HG02571 (cell line): Measurements from ENCODE around the gene DAZAP1.
"Not testable (repeated sequence)": the region's sequence is repeated elsewhere in the genome, so short reads cannot be mapped to it uniquely, and the experiment has no call there.

Experiments
- ATAC-seq: cut with Tn5 transposase; IDR thresholded peaks from one replicate; pipeline ENCODE4 v1.9.1; 2021; ENCODE audit warnings: mild to moderate bottlenecking, moderate library complexity; ENCODE audit not compliant: unreplicated experiment

The DAZAP1 gene

GRCh38 chr19:1438933-1439354 lies 31.6 kb downstream of the DAZAP1 start:
- no peak for ATAC-seq

GRCh38 chr19:1439525-1440417 lies 32.4 kb downstream of the DAZAP1 start:
- ATAC-seq = not testable (repeated sequence)

GRCh38 chr19:1440418-1440801 lies 33.0 kb downstream of the DAZAP1 start:
- ATAC-seq = no peak

DNA sequence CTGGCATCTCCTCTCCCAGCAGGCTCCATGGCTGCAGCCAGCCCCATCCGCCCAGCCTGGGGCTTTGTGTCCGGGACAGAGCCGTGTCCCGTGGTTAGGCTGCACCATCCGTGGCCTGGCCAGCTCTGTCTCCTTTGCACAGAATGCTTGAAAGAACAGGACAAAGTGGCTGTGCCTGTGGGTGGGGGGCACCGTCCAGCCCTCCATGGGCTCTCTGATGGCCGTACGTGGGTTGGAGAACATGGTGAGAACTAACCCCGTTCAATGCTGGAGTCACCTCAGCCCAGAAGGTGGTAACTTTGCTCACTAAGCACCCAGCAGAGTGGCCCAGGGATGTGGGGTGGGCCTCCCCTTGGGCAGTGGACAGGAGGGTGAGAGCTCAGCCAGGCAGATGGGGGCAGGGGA lies 33.6 kb downstream of the DAZAP1 start:
- no peak for ATAC-seq

DNA sequence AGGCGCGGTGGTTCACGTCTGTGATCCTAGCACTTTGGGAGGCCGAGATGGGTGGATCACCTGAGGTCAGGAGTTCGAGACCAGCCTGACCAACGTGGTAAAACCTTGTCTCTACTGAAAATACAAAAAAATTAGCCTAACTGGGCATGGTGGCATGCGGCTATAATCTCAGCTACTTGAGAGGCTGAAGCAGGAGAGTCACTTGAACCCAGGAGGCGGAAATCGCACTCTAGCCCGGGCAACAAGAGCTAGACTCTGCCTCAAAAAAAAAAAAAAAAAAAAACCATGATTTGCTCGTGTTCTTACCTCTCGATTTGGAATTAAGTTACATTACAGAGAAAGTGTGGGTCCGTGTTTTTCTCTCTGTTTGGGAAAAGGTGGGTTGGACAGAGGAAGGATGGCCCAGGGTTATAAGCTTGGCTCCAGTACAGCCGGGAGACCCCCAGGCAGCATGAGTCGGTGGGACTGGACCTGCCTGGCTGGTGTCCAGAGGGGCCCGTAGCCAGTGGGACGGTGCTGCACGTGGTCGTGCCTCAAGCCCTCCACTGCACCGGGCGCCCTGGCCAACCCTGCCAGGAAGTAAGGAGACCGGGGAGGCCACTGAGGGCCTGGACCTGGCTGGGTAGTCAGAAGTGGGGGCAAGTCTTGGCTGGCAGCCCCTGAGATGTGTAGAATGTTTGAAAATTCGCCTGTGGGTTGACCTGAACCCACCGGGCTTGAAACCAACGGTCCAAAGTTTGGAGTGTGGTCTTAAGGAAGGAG lies 34.5 kb downstream of the DAZAP1 start:
- no peak for ATAC-seq

GRCh38 chr19:1445185-1445931 lies 38.0 kb downstream of the DAZAP1 start:
- ATAC-seq = peak; percentile 61

DNA sequence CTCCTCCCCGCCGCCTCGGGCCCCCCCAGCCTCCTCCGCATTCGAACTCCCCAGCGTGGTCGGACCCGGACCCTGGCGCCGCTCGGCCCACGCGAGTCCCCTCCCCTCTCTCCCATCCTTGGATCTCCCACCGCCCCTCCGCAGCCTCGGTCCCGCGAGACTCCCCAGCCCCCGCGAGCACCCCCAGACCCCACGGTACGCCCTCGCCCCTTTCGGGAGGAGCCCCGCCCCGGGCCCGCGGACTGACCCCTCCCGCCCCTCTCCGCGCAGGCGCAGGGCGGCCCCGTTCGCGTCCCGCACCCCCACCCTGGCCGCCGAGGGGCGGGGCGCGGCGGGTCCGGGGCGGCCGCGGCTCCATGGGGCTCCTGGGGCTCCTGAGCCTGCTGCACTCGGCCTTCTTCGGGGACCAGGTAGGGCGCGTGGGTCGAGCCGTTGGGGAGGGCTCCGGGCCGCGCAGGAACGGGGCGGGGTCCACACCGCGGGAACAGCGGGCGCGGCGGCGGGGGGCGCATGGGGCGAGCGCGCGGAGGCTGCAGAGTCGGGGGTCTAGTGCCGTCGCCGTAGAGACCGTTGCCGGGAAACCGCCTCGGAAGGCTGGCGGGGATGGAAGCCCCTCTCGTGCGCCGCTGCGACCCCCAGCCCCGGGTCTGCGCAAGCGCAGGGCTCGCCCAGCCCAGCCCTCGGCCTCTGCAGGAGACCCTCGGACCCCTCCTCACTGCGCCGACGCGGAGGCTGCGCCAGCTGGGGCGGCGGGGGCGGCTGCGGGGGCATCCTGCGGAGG lies 38.7 kb downstream of the DAZAP1 start:
- ATAC-seq = no peak

- ATAC-seq = no peak
Measured at GRCh38 chr19:1446713-1447481, 39.5 kb downstream of the DAZAP1 start.

DNA sequence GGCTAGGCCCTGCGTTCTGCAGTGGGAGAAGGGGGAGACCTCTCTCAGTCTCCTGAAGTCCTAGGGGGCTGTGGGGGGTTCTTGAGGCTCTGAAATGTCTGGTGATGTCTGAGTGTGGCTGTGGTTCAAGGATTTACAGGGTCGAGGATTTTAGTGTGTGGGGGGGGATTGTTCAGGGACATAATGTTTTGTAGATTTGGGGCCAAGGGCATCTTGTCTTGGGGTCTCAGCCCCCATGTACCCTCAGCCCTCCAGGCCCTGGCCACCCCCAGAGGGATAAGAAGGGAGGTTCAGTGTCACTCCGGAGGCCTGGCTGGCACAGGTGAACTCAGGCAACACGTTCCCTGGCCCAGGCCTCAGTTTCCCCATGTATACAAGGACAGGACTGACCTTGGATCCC lies 40.1 kb downstream of the DAZAP1 start:
- ATAC-seq = no peak

- ATAC-seq = no peak
Measured at GRCh38 chr19:1447944-1448343, 40.6 kb downstream of the DAZAP1 start.

DNA sequence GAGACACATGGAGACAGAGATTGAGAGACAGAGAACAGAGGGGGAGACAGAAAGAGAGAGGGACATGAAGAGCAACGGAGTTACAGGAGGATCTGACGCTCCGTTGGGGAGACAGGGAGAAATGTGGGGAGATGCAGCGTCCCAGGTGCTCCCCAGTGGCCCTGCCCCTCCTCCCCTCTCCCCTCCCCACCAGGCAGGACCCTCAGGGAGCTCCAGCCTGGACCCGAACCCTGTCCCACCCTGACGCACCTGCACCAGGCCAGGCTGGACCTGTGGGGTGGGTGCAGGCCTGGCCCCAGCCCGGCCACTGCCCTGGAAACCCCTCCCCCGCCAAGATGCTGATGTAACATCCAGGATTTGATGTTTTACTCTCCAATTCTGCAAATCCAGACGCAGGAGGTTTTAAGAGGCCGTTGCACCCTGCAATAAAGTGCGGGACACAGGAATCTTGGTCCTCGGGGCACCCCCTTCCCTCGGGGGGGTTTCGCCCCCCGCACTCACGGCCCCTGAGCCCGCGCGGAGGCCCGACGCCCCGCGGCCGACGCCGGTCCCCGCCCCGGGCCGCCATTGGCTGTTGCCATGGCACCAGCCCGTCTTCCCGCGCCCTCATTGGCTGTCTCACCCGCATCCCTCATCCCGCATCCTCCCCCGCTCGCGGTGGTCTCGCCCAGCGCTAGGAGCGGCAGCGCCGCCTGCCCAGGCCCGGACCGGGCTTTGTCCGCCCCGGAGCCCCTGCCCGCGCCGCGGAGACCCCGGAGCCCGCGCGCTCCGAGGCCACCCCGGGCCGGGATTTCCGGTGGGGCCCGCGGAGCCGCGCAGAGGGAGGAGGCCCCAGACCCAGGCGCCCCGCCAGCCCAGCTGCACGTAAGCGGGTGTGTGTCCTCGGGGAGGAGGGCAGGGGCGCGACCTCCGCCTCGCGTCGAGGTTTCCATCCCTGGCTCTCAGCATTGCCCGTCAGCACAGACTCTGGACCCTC lies 42.4 kb downstream of the DAZAP1 start, which contains the start of gene APC2:
Gene APC2, plus strand, starts transcription at position 655 of the 976 bp plus-strand sequence. CDS start 2,881 bp downstream, outside the sequence.
- ATAC-seq = no peak

- ATAC-seq = no peak
Measured at GRCh38 chr19:1450735-1451731, 43.6 kb downstream of the DAZAP1 start.

- no peak for ATAC-seq
Measured at GRCh38 chr19:1451916-1452801, 44.8 kb downstream of the DAZAP1 start.

DNA sequence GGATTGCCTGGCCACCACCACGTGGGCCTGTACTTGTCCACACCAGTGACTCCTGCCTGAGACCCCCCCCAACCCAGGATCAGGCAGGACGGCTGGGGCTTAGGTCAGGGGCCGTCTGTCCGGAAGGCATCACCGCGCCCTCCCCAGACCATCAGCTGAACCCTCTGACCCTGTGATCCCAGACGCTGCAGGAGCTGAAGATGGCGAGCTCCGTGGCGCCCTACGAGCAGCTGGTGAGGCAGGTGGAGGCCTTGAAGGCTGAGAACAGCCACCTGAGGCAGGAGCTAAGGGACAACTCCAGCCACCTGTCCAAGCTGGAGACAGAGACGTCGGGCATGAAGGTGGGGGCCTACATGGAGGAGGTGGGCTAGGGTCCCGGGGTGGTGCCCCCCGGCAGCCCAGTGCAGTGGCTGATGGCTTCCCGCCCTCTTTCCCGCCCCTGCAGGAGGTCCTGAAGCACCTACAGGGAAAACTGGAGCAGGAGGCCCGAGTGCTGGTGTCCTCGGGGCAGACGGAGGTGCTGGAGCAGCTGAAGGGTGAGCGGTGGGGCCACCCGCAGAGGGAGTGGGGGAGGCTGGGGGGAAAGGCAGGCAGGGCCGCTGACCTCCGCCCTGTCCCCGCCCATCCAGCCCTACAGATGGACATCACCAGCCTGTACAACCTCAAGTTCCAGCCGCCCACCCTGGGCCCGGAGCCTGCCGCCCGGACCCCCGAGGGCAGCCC lies 45.6 kb downstream of the DAZAP1 start:
- ATAC-seq = no peak

- ATAC-seq = no peak
Measured at GRCh38 chr19:1453525-1454364, 46.4 kb downstream of the DAZAP1 start.
